Measurements from ENCODE around the gene PTRH1.

PTRH1 gene

GRCh38 chr9:127742435-127743088 is 27.1 kb upstream of the PTRH1 start:
- H3K9me3 ChIP-seq (ENCODE audit: low read length): no peaks in the 10 kb centered on the region
- no peak overlapping the region for H3K9ac ChIP-seq (ENCODE audit: low read length)
- H3K27ac ChIP-seq (ENCODE audit: low read depth, low read length, poor library complexity, severe bottlenecking): no peak overlapping the region
- no peaks in the 10 kb centered on the region for H3K27me3 ChIP-seq (ENCODE audit: insufficient read depth, low read length)
- H3K9me2 ChIP-seq (ENCODE audit: low read depth, low read length): no peaks in the 10 kb centered on the region
- no peak for TF ChIP-seq CTCF (IDR thresholded peaks at IDR 0.05; ENCODE audit: low read length)
- TF ChIP-seq EZH2 (IDR thresholded peaks at IDR 0.05; ENCODE audit: borderline replicate concordance, low read length): no peak
- H3K4me2 ChIP-seq (ENCODE audit: low read length): no peak overlapping the region
- H3K79me2 ChIP-seq (ENCODE audit: insufficient read depth, low read length): no peaks in the 10 kb centered on the region
- H3K36me3 ChIP-seq (ENCODE audit: insufficient read depth, low read length): peaks cover 13% of the 10 kb centered on the region; the same call in 1 of the 2 replicates
- H3K4me1 ChIP-seq (ENCODE audit: insufficient read depth, low read length, severe bottlenecking): peaks cover 6% of the 10 kb centered on the region
- H3F3A ChIP-seq (ENCODE audit: insufficient read depth, low read length): no peaks in the 10 kb centered on the region
- no peaks in the 10 kb centered on the region for H4K20me1 ChIP-seq (ENCODE audit: insufficient read depth, low read length)
- H3K4me3 ChIP-seq (ENCODE audit: low read depth, low read length, poor library complexity, severe bottlenecking): no peak overlapping the region
- H2AFZ ChIP-seq (ENCODE audit: low read length): no peak overlapping the region

DNA sequence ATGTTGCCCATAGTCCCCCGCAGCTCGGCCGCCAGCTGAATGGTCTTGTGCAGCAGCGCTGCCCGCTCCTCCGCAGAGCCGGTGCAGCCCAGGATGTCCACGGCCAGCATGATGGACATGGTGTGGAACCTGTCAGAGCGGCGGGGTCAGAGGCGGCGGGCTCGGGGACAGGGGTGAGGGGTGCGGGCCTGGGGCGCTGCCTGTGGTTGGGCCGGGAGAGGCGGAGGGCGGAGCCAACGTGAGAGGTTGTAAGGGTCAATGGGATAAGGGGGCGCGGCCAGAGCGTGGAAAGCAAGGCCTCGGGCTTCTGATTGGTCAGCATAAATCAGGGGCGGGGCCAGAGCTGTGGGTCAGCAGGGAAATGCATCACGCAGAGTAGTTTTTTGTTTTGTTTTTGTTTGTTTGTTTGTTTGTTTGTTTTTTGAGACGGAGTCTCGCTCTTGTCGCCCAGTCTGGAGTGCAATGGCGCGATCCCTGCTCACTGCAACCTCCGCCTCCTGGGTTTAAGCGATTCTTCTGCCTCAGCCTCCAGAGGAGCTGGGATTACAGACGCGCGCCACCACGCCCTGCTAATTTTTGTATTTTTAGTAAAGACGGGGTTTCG is 26.5 kb upstream of the PTRH1 start:
- H3K36me3 ChIP-seq (ENCODE audit: insufficient read depth, low read length): peaks cover 13% of the 10 kb centered on the region; the same call in 1 of the 2 replicates
- peaks cover 6% of the 10 kb centered on the region for H3K4me1 ChIP-seq (ENCODE audit: insufficient read depth, low read length, severe bottlenecking)
- no peak overlapping the region for H3K27ac ChIP-seq (ENCODE audit: low read depth, low read length, poor library complexity, severe bottlenecking)
- H3K9me2 ChIP-seq (ENCODE audit: low read depth, low read length): no peaks in the 10 kb centered on the region
- H3F3A ChIP-seq (ENCODE audit: insufficient read depth, low read length): no peaks in the 10 kb centered on the region
- H3K9ac ChIP-seq (ENCODE audit: low read length): no peak overlapping the region
- H4K20me1 ChIP-seq (ENCODE audit: insufficient read depth, low read length): no peaks in the 10 kb centered on the region
- no peak overlapping the region for H2AFZ ChIP-seq (ENCODE audit: low read length)
- H3K4me2 ChIP-seq (ENCODE audit: low read length): no peak overlapping the region
- no peaks in the 10 kb centered on the region for H3K79me2 ChIP-seq (ENCODE audit: insufficient read depth, low read length)
- H3K4me3 ChIP-seq (ENCODE audit: low read depth, low read length, poor library complexity, severe bottlenecking): no peak overlapping the region
- TF ChIP-seq EZH2 (IDR thresholded peaks at IDR 0.05; ENCODE audit: borderline replicate concordance, low read length): no peak
- no peak for TF ChIP-seq CTCF (IDR thresholded peaks at IDR 0.05; ENCODE audit: low read length)
- H3K9me3 ChIP-seq (ENCODE audit: low read length): no peaks in the 10 kb centered on the region
- no peaks in the 10 kb centered on the region for H3K27me3 ChIP-seq (ENCODE audit: insufficient read depth, low read length)

DNA sequence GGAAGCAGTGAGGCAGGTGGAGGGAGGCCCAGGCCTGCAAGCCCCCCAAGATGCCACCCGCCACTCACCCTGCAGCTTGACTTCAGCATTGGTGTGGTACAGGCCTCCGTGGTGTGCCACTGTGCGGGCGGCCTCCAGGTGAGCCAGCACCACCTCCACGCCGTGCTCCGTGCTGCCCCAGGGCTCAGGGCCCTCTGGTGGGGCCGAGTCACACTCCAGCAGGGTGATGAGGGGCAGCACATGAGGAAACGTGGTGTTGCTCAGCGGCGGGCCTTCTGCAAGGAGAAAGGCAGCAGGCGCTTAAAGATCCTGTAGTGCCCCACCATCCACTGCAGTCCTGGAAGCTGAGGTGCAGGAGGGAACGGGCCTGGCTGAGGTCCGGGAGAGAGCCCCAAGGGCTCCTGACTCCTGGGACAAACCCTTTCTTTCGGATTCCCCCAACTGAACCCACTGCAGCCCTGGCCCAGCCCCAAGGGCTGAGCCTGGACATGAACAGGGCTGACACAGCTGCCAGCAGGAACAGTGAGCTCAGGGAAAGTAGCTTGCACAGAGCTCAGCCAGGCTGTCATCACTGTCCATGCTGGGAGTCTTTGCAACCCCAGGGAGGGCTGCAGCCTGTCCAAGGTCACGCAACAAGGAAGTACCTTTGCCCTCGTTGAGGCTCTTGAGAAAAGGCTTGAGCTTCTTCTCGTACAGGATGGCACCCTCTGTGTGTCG is 24.3 kb upstream of the PTRH1 start:
- H3F3A ChIP-seq (ENCODE audit: insufficient read depth, low read length): no peaks in the 10 kb centered on the region
- H3K4me1 ChIP-seq (ENCODE audit: insufficient read depth, low read length, severe bottlenecking): peaks cover 17% of the 10 kb centered on the region
- H3K4me2 ChIP-seq (ENCODE audit: low read length): no peak overlapping the region
- H2AFZ ChIP-seq (ENCODE audit: low read length): no peak overlapping the region
- no peak overlapping the region for H3K9ac ChIP-seq (ENCODE audit: low read length)
- peaks cover 13% of the 10 kb centered on the region; the same call in 1 of the 2 replicates for H3K36me3 ChIP-seq (ENCODE audit: insufficient read depth, low read length)
- no peaks in the 10 kb centered on the region for H3K27me3 ChIP-seq (ENCODE audit: insufficient read depth, low read length)
- no peaks in the 10 kb centered on the region for H3K79me2 ChIP-seq (ENCODE audit: insufficient read depth, low read length)
- no peak overlapping the region for H3K27ac ChIP-seq (ENCODE audit: low read depth, low read length, poor library complexity, severe bottlenecking)
- H3K9me2 ChIP-seq (ENCODE audit: low read depth, low read length): no peaks in the 10 kb centered on the region
- H4K20me1 ChIP-seq (ENCODE audit: insufficient read depth, low read length): no peaks in the 10 kb centered on the region
- TF ChIP-seq CTCF (IDR thresholded peaks at IDR 0.05; ENCODE audit: low read length) (no peak), EZH2 (IDR thresholded peaks at IDR 0.05; ENCODE audit: borderline replicate concordance, low read length) (no peak)
- H3K9me3 ChIP-seq (ENCODE audit: low read length): no peaks in the 10 kb centered on the region
- no peak overlapping the region for H3K4me3 ChIP-seq (ENCODE audit: low read depth, low read length, poor library complexity, severe bottlenecking)

Data from OCI-LY1 (cell line).